ENCODE measurements around the gene TAS1R3.

Gene TAS1R3

GRCh38 chr1:1343811-1344421, 12.8 kb downstream of the TAS1R3 start:
- no peak overlapping the region for H3K4me3 ChIP-seq (ENCODE audit: low read depth, low read length)
- ChIA-PET CTCF (interaction anchor here (1.0 to 8.3 kb wide), 5 partner anchors 9 to 360 kb away, joined by 3 to 138 read pairs (median 4); partner anchors contain the start of gene AURKAIP1), POLR2A (interaction anchor here (0.6 to 1.3 kb wide), 5 partner anchors 8 to 323 kb away, joined by 3 read pairs; partner anchors contain the start of genes AURKAIP1 and MRPL20)
- no peak for TF ChIP-seq CTCF (IDR thresholded peaks at IDR 0.05; ENCODE audit: insufficient read depth, low read length, missing control alignments)
- DNase-seq (ENCODE audit: low read depth, low spot score), result no peak

GRCh38 chr1:1344655-1345361, 13.7 kb downstream of the TAS1R3 start:
- peak overlapping the region; percentile 12; the same call in 1 of the 2 replicates for H3K4me3 ChIP-seq (ENCODE audit: low read depth, low read length)
- DNase-seq (ENCODE audit: low read depth, low spot score), result no peak
- ChIA-PET CTCF (interaction anchor here (0.7 to 8.3 kb wide), 3 partner anchors 13 to 27 kb away, joined by 3 to 138 read pairs (median 4); partner anchors contain the start of gene AURKAIP1), POLR2A (interaction anchor here (0.6 to 1.3 kb wide), 4 partner anchors 16 to 324 kb away, joined by 3 read pairs; partner anchors contain the start of genes AURKAIP1 and MRPL20)
- peak; percentile 49 for TF ChIP-seq CTCF (IDR thresholded peaks at IDR 0.05; ENCODE audit: insufficient read depth, low read length, missing control alignments)

GRCh38 chr1:1345384-1345783, 14.3 kb downstream of the TAS1R3 start:
- POLR2A ChIA-PET, result interaction anchor here (1.0 to 1.3 kb wide), 3 partner anchors 10 to 30 kb away, joined by 3 read pairs; partner anchors contain the start of gene AURKAIP1
- no peak for DNase-seq (ENCODE audit: low read depth, low spot score)
- no peak for TF ChIP-seq CTCF (IDR thresholded peaks at IDR 0.05; ENCODE audit: insufficient read depth, low read length, missing control alignments)
- peak overlapping the region; percentile 12; the same call in 1 of the 2 replicates for H3K4me3 ChIP-seq (ENCODE audit: low read depth, low read length)
- CTCF ChIA-PET, result interaction anchor here (0.7 to 8.3 kb wide), 5 partner anchors 12 to 57 kb away, joined by 3 to 138 read pairs (median 3); partner anchors contain the start of gene AURKAIP1

GRCh38 chr1:1345860-1346500, 14.9 kb downstream of the TAS1R3 start:
- ChIA-PET POLR2A (interaction anchor here (1.0 to 1.2 kb wide), 2 partner anchors 9 to 12 kb away, joined by 3 read pairs; no protein-coding TSS in a partner anchor), CTCF (interaction anchor here (0.7 to 8.3 kb wide), 8 partner anchors 11 to 224 kb away, joined by 3 to 138 read pairs (median 3); partner anchors contain the start of genes AURKAIP1 and CCNL2)
- DNase-seq (ENCODE audit: low read depth, low spot score), result no peak
- no peak overlapping the region for H3K4me3 ChIP-seq (ENCODE audit: low read depth, low read length)
- no peak for TF ChIP-seq CTCF (IDR thresholded peaks at IDR 0.05; ENCODE audit: insufficient read depth, low read length, missing control alignments)

- 0 out of 2 replicates have a peak overlapping the region, but pooled peaks have one; percentile 18 for H3K4me3 ChIP-seq (ENCODE audit: low read depth, low read length)
- ChIA-PET CTCF (interaction anchor here (0.8 to 8.3 kb wide), 7 partner anchors 16 to 224 kb away, joined by 3 to 138 read pairs (median 3); partner anchors contain the start of genes AURKAIP1 and CCNL2), POLR2A (interaction anchor here (1.0 to 1.2 kb wide), 2 partner anchors 9 to 12 kb away, joined by 3 read pairs; no protein-coding TSS in a partner anchor)
- DNase-seq (ENCODE audit: low read depth, low spot score), result no peak
- no peak for TF ChIP-seq CTCF (IDR thresholded peaks at IDR 0.05; ENCODE audit: insufficient read depth, low read length, missing control alignments)
These were observed 15.4 kb downstream of the TAS1R3 start for GRCh38 chr1:1346501-1346890.

Data from AG04449 (cell line).